IPS-20b (cell line): ENCODE data around the gene BCL11B.

Experiments used
- H3K27ac ChIP-seq: one replicate; pipeline ENCODE4 v1.5.1; 2013; ENCODE audit warnings: low read length
- H3K27me3 ChIP-seq: 2 replicates; pipeline ENCODE4 v1.6.1; 2013; ENCODE audit warnings: mild to moderate bottlenecking, low read length, inconsistent platforms; ENCODE audit not compliant: insufficient read depth
- H3K36me3 ChIP-seq: 2 replicates; pipeline ENCODE4 v1.6.1; 2013; ENCODE audit warnings: low read depth, mild to moderate bottlenecking, inconsistent platforms, low read length, moderate library complexity; ENCODE audit not compliant: insufficient read depth
- H3K4me1 ChIP-seq: 2 replicates; pipeline ENCODE4 v1.6.1; 2013; ENCODE audit warnings: mild to moderate bottlenecking, control low read depth, inconsistent platforms, low read length, moderate library complexity; ENCODE audit not compliant: insufficient read depth
- H3K4me3 ChIP-seq: 2 replicates; pipeline ENCODE4 v1.5.1; 2013; ENCODE audit warnings: mild to moderate bottlenecking, low read length, inconsistent platforms
- H3K9ac ChIP-seq: 2 replicates; pipeline ENCODE4 v1.6.1; 2013; ENCODE audit warnings: low read depth, mild to moderate bottlenecking, inconsistent platforms, low read length, moderate library complexity
- H3K9me3 ChIP-seq: 2 replicates; pipeline ENCODE4 v1.6.1; 2013; ENCODE audit warnings: mild to moderate bottlenecking, low read depth, low read length, inconsistent platforms; ENCODE audit not compliant: insufficient read depth

BCL11B gene

GRCh38 chr14:99207456-99207855, 64.5 kb downstream of the BCL11B start:
- Histone ChIP-seq H3K36me3 (no peaks in the 10 kb centered on the region), H3K4me1 (no peaks in the 10 kb centered on the region)

GRCh38 chr14:99206090-99206489, 65.9 kb downstream of the BCL11B start:
- H3K4me1 ChIP-seq, result no peaks in the 10 kb centered on the region
- no peak overlapping the region for H3K4me3 ChIP-seq
- H3K36me3 ChIP-seq, result no peaks in the 10 kb centered on the region
- no peak overlapping the region for H3K9ac ChIP-seq
- H3K9me3 ChIP-seq, result no peaks in the 10 kb centered on the region
- H3K27ac ChIP-seq, result no peak overlapping the region
- no peaks in the 10 kb centered on the region for H3K27me3 ChIP-seq

More at GRCh38 chr14:99207456-99207855, 64.5 kb downstream of the BCL11B start:
- H3K9me3 ChIP-seq, result no peaks in the 10 kb centered on the region
- H3K9ac ChIP-seq, result no peak overlapping the region
- no peaks in the 10 kb centered on the region for H3K27me3 ChIP-seq
- H3K27ac ChIP-seq, result no peak overlapping the region
- no peak overlapping the region for H3K4me3 ChIP-seq

GRCh38 chr14:99205086-99205688, 66.8 kb downstream of the BCL11B start:
- no peaks in the 10 kb centered on the region for H3K9me3 ChIP-seq
- H3K27me3 ChIP-seq, result no peaks in the 10 kb centered on the region

GRCh38 chr14:99203801-99204200, 68.2 kb downstream of the BCL11B start:
- no peak overlapping the region for H3K9ac ChIP-seq
- H3K4me3 ChIP-seq, result no peak overlapping the region
- H3K27ac ChIP-seq, result no peak overlapping the region
- no peaks in the 10 kb centered on the region for H3K36me3 ChIP-seq
- no peaks in the 10 kb centered on the region for H3K27me3 ChIP-seq
- no peaks in the 10 kb centered on the region for H3K9me3 ChIP-seq
- no peaks in the 10 kb centered on the region for H3K4me1 ChIP-seq

More at GRCh38 chr14:99205086-99205688, 66.8 kb downstream of the BCL11B start:
- Histone ChIP-seq H3K36me3 (no peaks in the 10 kb centered on the region), H3K4me1 (no peaks in the 10 kb centered on the region), H3K4me3 (no peak overlapping the region), H3K27ac (no peak overlapping the region), H3K9ac (no peak overlapping the region)

GRCh38 chr14:99203080-99203479, 68.9 kb downstream of the BCL11B start:
- no peaks in the 10 kb centered on the region for H3K27me3 ChIP-seq
- H3K27ac ChIP-seq, result no peak overlapping the region
- H3K4me1 ChIP-seq, result no peaks in the 10 kb centered on the region
- no peaks in the 10 kb centered on the region for H3K36me3 ChIP-seq
- no peaks in the 10 kb centered on the region for H3K9me3 ChIP-seq
- H3K9ac ChIP-seq, result no peak overlapping the region
- no peak overlapping the region for H3K4me3 ChIP-seq

GRCh38 chr14:99202516-99202915, 69.5 kb downstream of the BCL11B start:
- Histone ChIP-seq H3K36me3 (no peaks in the 10 kb centered on the region), H3K9me3 (no peaks in the 10 kb centered on the region), H3K4me1 (no peaks in the 10 kb centered on the region), H3K27me3 (no peaks in the 10 kb centered on the region), H3K27ac (no peak overlapping the region), H3K4me3 (no peak overlapping the region), H3K9ac (no peak overlapping the region)

GRCh38 chr14:99201351-99202073, 70.5 kb downstream of the BCL11B start:
- no peaks in the 10 kb centered on the region for H3K27me3 ChIP-seq
- H3K36me3 ChIP-seq, result no peaks in the 10 kb centered on the region
- no peaks in the 10 kb centered on the region for H3K4me1 ChIP-seq
- H3K9ac ChIP-seq, result no peak overlapping the region
- H3K27ac ChIP-seq, result no peak overlapping the region
- H3K4me3 ChIP-seq, result no peak overlapping the region
- no peaks in the 10 kb centered on the region for H3K9me3 ChIP-seq

- H3K27ac ChIP-seq, result no peak overlapping the region
Observed at GRCh38 chr14:99200654-99201005, 71.4 kb downstream of the BCL11B start.

GRCh38 chr14:99199846-99200653, 71.9 kb downstream of the BCL11B start:
- no peaks in the 10 kb centered on the region for H3K9me3 ChIP-seq
- no peak overlapping the region for H3K4me3 ChIP-seq
- H3K27me3 ChIP-seq, result no peaks in the 10 kb centered on the region
- H3K9ac ChIP-seq, result no peak overlapping the region
- no peaks in the 10 kb centered on the region for H3K36me3 ChIP-seq
- H3K27ac ChIP-seq, result no peak overlapping the region
- H3K4me1 ChIP-seq, result no peaks in the 10 kb centered on the region

More at GRCh38 chr14:99200654-99201005, 71.4 kb downstream of the BCL11B start:
- no peaks in the 10 kb centered on the region for H3K27me3 ChIP-seq
- no peak overlapping the region for H3K9ac ChIP-seq
- no peaks in the 10 kb centered on the region for H3K4me1 ChIP-seq
- no peaks in the 10 kb centered on the region for H3K9me3 ChIP-seq
- no peaks in the 10 kb centered on the region for H3K36me3 ChIP-seq
- no peak overlapping the region for H3K4me3 ChIP-seq

- no peaks in the 10 kb centered on the region for H3K36me3 ChIP-seq
- no peak overlapping the region for H3K9ac ChIP-seq
- no peak overlapping the region for H3K27ac ChIP-seq
- no peak overlapping the region for H3K4me3 ChIP-seq
- no peaks in the 10 kb centered on the region for H3K27me3 ChIP-seq
- no peaks in the 10 kb centered on the region for H3K9me3 ChIP-seq
- H3K4me1 ChIP-seq, result no peaks in the 10 kb centered on the region
Observed at GRCh38 chr14:99198746-99199502, 73.1 kb downstream of the BCL11B start.

GRCh38 chr14:99196310-99196650, 75.7 kb downstream of the BCL11B start:
- Histone ChIP-seq H3K36me3 (no peaks in the 10 kb centered on the region), H3K9me3 (no peaks in the 10 kb centered on the region), H3K27ac (no peak overlapping the region), H3K4me1 (peaks cover 6% of the 10 kb centered on the region; the same call in 1 of the 2 replicates), H3K9ac (no peak overlapping the region), H3K27me3 (no peaks in the 10 kb centered on the region), H3K4me3 (no peak overlapping the region)
